HCT116 (cell line): ENCODE results near the gene TBC1D8. TPM values are rescaled to one million over a fixed set of nuclear protein-coding genes. Genes with fewer than 3 reads are reported as not detected.

ENCODE experiments used
- ATAC-seq: fragments of 200-7000 bp; cut with Tn5 transposase; 2 replicates; pipeline ENCODE4 v1.9.1; 2020; ENCODE audit warnings: mild to moderate bottlenecking, moderate library complexity
- BruUV-seq: library from RNA; stranded (reverse); fragments of 400-500 nt; replicated peaks from 2 replicates; lab custom pipeline; 2021; lab: Mats Ljungman, UMichigan
- CTCF ChIA-PET: fragments of 300-600 bp; sonication (Branson Sonifier 250); formaldehyde crosslinking; loops from one replicate; lab custom pipeline; 2021; ENCODE audit warnings: antibody characterized with exemption; lab: Charles Lee
- POLR2A ChIA-PET: fragments of 300-600, 350-600 bp; sonication (Branson Sonifier 250); formaldehyde crosslinking; loops from one replicate; lab custom pipeline; 2021; ENCODE audit warnings: antibody characterized with exemption; lab: Charles Lee
- RAD21 ChIA-PET, 2 experiments: fragments of 300-600 bp; sonication (Branson Sonifier 250); formaldehyde crosslinking; loops; one replicate each; lab custom pipeline; 2023; ENCODE audit warnings: low total read pairs in 2 of 2; ENCODE audit not compliant: uncharacterized antibody in 2 of 2, unreplicated experiment in 2 of 2, low non-redundant PET in 1 of 2; lab: Charles Lee
- DNase-seq: peaks from one replicate; pipeline ENCODE4 v3.0.0-alpha.2; 2010; ENCODE audit warnings: low read depth, low spot score
- H2AFZ ChIP-seq: fragments of 200-600 bp; shearing (Covaris generic), sonication (generic); 2 replicates; pipeline ENCODE4 v1.6.1; 2017; ENCODE audit warnings: low read depth, mixed run types, mixed read lengths, antibody characterized with exemption, low read length; ENCODE audit not compliant: poor library complexity, severe bottlenecking
- H3K27ac ChIP-seq: 2 replicates; pipeline ENCODE4 v1.5.1; 2012; ENCODE audit warnings: low read depth, low read length
- H3K27me3 ChIP-seq: fragments of 200-600 bp; sonication (generic); 2 replicates; pipeline ENCODE4 v1.6.1; 2016; ENCODE audit warnings: mixed run types, low read length, mixed read lengths; ENCODE audit not compliant: insufficient read depth
- H3K36me3 ChIP-seq, 2 experiments: fragments of 200-500 bp in 1 of 2; fragments of 200-600 bp in 1 of 2; sonication (Bioruptor generic) in 1 of 2; sonication (generic) in 1 of 2; 2 replicates each; pipeline versions ENCODE4 v1.5.1 to v1.6.1; 2014 to 2016; ENCODE audit warnings: low read length in 2 of 2, inconsistent platforms in 1 of 2, mixed read lengths in 1 of 2, mixed run types in 1 of 2; ENCODE audit not compliant: insufficient read depth in 2 of 2, control insufficient read depth in 1 of 2
- H3K4me1 ChIP-seq, 2 experiments: fragments of 200-600 bp in 1 of 2; sonication (generic) in 1 of 2; 2 replicates each; pipeline versions ENCODE4 v1.5.1 to v1.6.1; 2012 to 2017; ENCODE audit warnings: low read length in 2 of 2, inconsistent platforms in 1 of 2, mild to moderate bottlenecking in 1 of 2, mixed read lengths in 1 of 2, mixed run types in 1 of 2, moderate library complexity in 1 of 2; ENCODE audit not compliant: insufficient read depth in 2 of 2, control insufficient read depth in 1 of 2
- H3K4me2 ChIP-seq: fragments of 200-600 bp; sonication (generic); 2 replicates; pipeline ENCODE4 v1.6.1; 2017; ENCODE audit warnings: mixed run types, low read length, mixed read lengths
- H3K4me3 ChIP-seq, 2 experiments: fragments of 200-600 bp in 1 of 2; sonication (generic) in 1 of 2; replicated peaks in 1 of 2; 2 replicates each; pipeline ENCODE4 v1.5.1; 2011 to 2016; ENCODE audit warnings: low read length in 2 of 2, control low read depth in 1 of 2, low read depth in 1 of 2, mild to moderate bottlenecking in 1 of 2, mixed read lengths in 1 of 2, mixed run types in 1 of 2
- H3K79me2 ChIP-seq: fragments of 200-600 bp; sonication (generic); 2 replicates; pipeline ENCODE4 v1.6.1; 2017; ENCODE audit warnings: mild to moderate bottlenecking, mixed run types, low read length, moderate library complexity, mixed read lengths; ENCODE audit not compliant: insufficient read depth
- H3K9ac ChIP-seq: fragments of 200-600 bp; sonication (generic); 2 replicates; pipeline ENCODE4 v1.6.1; 2016; ENCODE audit warnings: low read length, mixed read lengths
- H3K9me2 ChIP-seq: fragments of 200-600 bp; sonication (generic), shearing (Covaris generic); 2 replicates; pipeline ENCODE4 v1.6.1; 2017; ENCODE audit warnings: mixed run types, mild to moderate bottlenecking, moderate library complexity; ENCODE audit not compliant: insufficient read depth
- H3K9me3 ChIP-seq, 2 experiments: fragments of 200-500 bp in 1 of 2; fragments of 200-600 bp in 1 of 2; sonication (Bioruptor generic) in 1 of 2; sonication (generic) in 1 of 2; 2 replicates each; pipeline ENCODE4 v1.6.1; 2014 to 2017; ENCODE audit warnings: low read length in 2 of 2, mixed read lengths in 2 of 2, inconsistent platforms in 1 of 2, low read depth in 1 of 2, mild to moderate bottlenecking in 1 of 2, mixed run types in 1 of 2, moderate library complexity in 1 of 2; ENCODE audit not compliant: control insufficient read depth in 1 of 2, insufficient read depth in 1 of 2
- H4K20me1 ChIP-seq: fragments of 200-600 bp; sonication (generic), shearing (Covaris generic); 2 replicates; pipeline ENCODE4 v1.6.1; 2017; ENCODE audit warnings: mixed run types, mild to moderate bottlenecking, moderate library complexity; ENCODE audit not compliant: insufficient read depth
- CBX3 ChIP-seq: IDR thresholded peaks from 2 replicates; pipeline ENCODE4 v1.6.1; 2012; ENCODE audit warnings: low read depth
- CEBPB ChIP-seq: IDR thresholded peaks from 2 replicates; pipeline ENCODE4 v1.6.1; 2012; ENCODE audit warnings: low read depth
- EGR1 ChIP-seq: IDR thresholded peaks from 2 replicates; pipeline ENCODE4 v1.6.1; 2012; ENCODE audit warnings: low read depth
- EZH2phosphoT487 ChIP-seq: fragments of 200-600 bp; IDR thresholded peaks from 2 replicates; pipeline ENCODE4 v1.6.1; 2018; ENCODE audit warnings: antibody characterized with exemption, borderline replicate concordance
- JUND ChIP-seq: IDR thresholded peaks from 2 replicates; pipeline ENCODE4 v1.6.1; 2012
- POLR2AphosphoS5 ChIP-seq: IDR thresholded peaks from 2 replicates; pipeline ENCODE4 v1.6.1; 2011; ENCODE audit warnings: mild to moderate bottlenecking, low read depth, low read length, moderate library complexity
- SIN3A ChIP-seq: IDR thresholded peaks from 2 replicates; pipeline ENCODE4 v1.6.1; 2012; ENCODE audit warnings: low read depth
- ZFX ChIP-seq: fragments of 450-650 bp; IDR thresholded peaks from 2 replicates; pipeline ENCODE4 v1.6.1; 2017
- intact Hi-C: fragments of 100-400 bp; cut with micrococcal nuclease; formaldehyde crosslinking; loops from 2 replicates; pipeline ENCODE4 v1.10.0; 2022
- total RNA-seq: library from RNA; stranded (reverse); gene quantifications from one replicate; pipeline ENCODE4 v1.2.1, GENCODE V29; 2021; ENCODE audit not compliant: unreplicated experiment
- TF ChIP-seq, protein P1 (sequence below): IDR thresholded peaks from 2 replicates; pipeline ENCODE4 v1.6.1; 2012
- TF ChIP-seq, protein P2 (sequence below): IDR thresholded peaks from 2 replicates; pipeline ENCODE4 v1.6.1; 2012
- TF ChIP-seq, protein P3 (sequence below): IDR thresholded peaks from 2 replicates; pipeline ENCODE4 v1.6.1; 2012; ENCODE audit warnings: low read depth

TBC1D8 gene
- total RNA-seq, 1 experiment from 2014 or later: 44.0 TPM

DNA sequence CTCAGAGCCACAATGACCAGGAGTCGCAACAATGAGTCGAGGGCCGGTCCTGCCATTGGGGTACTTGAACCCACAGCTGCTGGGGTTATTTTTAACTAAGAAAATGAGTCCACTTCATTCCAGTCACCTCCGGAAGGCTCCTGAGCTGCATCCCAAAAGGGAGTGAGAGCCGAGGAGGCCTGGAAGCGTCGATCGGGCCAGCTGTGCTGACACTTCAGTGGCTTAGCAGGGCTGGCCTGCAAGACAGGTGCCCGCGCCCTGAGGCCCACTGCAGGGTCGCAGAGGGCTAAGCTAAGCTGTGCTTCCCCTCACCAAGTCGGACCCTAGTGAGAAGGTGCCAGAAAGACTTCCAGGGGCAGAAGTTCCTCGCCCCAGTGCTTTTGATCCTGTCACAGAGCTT, 21.1 kb downstream of the TBC1D8 start:
- H3K79me2 ChIP-seq: peaks cover 80% of the 10 kb centered on the region
- no peak overlapping the region for H2AFZ ChIP-seq
- no peak overlapping the region for H3K27ac ChIP-seq
- no peaks in the 10 kb centered on the region for H4K20me1 ChIP-seq
- no peak overlapping the region for H3K4me2 ChIP-seq
- no peak overlapping the region for H3K9ac ChIP-seq
- DNase-seq (no peak), ATAC-seq (no peak)
- no peaks in the 10 kb centered on the region for H3K27me3 ChIP-seq
- ChIA-PET RAD21 (no interaction called here), CTCF (interaction anchor here (0.8 kb wide), 1 partner anchor 9 kb away, joined by 3 read pairs; no protein-coding TSS in a partner anchor), POLR2A (no interaction called here)
- intact Hi-C loops: no loop called here
- H3K4me3 ChIP-seq: no peak overlapping the region
- H3K36me3 ChIP-seq: no peaks in the 10 kb centered on the region
- TF ChIP-seq ZFX: no peak
- TF ChIP-seq EGR1: no peak
- no peak for TF ChIP-seq SIN3A
- no peak for TF ChIP-seq CBX3
- no peak for TF ChIP-seq CEBPB
- TF ChIP-seq, protein P1, sequence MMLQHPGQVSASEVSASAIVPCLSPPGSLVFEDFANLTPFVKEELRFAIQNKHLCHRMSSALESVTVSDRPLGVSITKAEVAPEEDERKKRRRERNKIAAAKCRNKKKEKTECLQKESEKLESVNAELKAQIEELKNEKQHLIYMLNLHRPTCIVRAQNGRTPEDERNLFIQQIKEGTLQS: no peak
- TF ChIP-seq JUND: no peak
- TF ChIP-seq EZH2phosphoT487: no peak
- no peak for TF ChIP-seq POLR2AphosphoS5
- TF ChIP-seq, protein P2, sequence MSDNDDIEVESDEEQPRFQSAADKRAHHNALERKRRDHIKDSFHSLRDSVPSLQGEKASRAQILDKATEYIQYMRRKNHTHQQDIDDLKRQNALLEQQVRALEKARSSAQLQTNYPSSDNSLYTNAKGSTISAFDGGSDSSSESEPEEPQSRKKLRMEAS: no peak
- TF ChIP-seq, protein P3, sequence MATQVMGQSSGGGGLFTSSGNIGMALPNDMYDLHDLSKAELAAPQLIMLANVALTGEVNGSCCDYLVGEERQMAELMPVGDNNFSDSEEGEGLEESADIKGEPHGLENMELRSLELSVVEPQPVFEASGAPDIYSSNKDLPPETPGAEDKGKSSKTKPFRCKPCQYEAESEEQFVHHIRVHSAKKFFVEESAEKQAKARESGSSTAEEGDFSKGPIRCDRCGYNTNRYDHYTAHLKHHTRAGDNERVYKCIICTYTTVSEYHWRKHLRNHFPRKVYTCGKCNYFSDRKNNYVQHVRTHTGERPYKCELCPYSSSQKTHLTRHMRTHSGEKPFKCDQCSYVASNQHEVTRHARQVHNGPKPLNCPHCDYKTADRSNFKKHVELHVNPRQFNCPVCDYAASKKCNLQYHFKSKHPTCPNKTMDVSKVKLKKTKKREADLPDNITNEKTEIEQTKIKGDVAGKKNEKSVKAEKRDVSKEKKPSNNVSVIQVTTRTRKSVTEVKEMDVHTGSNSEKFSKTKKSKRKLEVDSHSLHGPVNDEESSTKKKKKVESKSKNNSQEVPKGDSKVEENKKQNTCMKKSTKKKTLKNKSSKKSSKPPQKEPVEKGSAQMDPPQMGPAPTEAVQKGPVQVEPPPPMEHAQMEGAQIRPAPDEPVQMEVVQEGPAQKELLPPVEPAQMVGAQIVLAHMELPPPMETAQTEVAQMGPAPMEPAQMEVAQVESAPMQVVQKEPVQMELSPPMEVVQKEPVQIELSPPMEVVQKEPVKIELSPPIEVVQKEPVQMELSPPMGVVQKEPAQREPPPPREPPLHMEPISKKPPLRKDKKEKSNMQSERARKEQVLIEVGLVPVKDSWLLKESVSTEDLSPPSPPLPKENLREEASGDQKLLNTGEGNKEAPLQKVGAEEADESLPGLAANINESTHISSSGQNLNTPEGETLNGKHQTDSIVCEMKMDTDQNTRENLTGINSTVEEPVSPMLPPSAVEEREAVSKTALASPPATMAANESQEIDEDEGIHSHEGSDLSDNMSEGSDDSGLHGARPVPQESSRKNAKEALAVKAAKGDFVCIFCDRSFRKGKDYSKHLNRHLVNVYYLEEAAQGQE: no peak
- H3K9me3 ChIP-seq: no peaks in the 10 kb centered on the region; a peak in 1 of 4 replicates
- peaks cover 50 to 55% of the 10 kb centered on the region in 2 experiments for H3K4me1 ChIP-seq
- no peaks in the 10 kb centered on the region for H3K9me2 ChIP-seq
- no TSS peak for BruUV-seq
